ENCODE data around the gene CCL20.
"Not testable (repeated sequence)": the region's sequence is repeated elsewhere in the genome, so short reads cannot be mapped to it uniquely, and the experiment has no call there.

CCL20 gene

GRCh38 chr2:227796045-227796711 lies 17.5 kb upstream of the CCL20 start:
- ATAC-seq: no peak
- no peak for TF ChIP-seq ZFP30 (CRISPR knock-in tag; IDR thresholded peaks at IDR 0.05)
- TF ChIP-seq TSHZ2 (CRISPR knock-in tag; IDR thresholded peaks at IDR 0.05): no peak
- TF ChIP-seq CSDC2 (CRISPR knock-in tag; IDR thresholded peaks at IDR 0.05): no peak
- no peak for TF ChIP-seq ZNF565 (CRISPR knock-in tag; conservative IDR thresholded peaks at IDR 0.05; ENCODE audit: low read depth)
- TF ChIP-seq PPARA (CRISPR knock-in tag; IDR thresholded peaks at IDR 0.05; ENCODE audit: borderline replicate concordance): no peak
- TF ChIP-seq, protein P1, sequence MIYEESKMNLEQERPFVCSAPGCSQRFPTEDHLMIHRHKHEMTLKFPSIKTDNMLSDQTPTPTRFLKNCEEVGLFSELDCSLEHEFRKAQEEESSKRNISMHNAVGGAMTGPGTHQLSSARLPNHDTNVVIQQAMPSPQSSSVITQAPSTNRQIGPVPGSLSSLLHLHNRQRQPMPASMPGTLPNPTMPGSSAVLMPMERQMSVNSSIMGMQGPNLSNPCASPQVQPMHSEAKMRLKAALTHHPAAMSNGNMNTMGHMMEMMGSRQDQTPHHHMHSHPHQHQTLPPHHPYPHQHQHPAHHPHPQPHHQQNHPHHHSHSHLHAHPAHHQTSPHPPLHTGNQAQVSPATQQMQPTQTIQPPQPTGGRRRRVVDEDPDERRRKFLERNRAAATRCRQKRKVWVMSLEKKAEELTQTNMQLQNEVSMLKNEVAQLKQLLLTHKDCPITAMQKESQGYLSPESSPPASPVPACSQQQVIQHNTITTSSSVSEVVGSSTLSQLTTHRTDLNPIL (CRISPR knock-in tag; IDR thresholded peaks at IDR 0.05; ENCODE audit: low read depth): no peak
- no peak for TF ChIP-seq BACH2 (CRISPR knock-in tag; IDR thresholded peaks at IDR 0.05; ENCODE audit: borderline replicate concordance)
- no peak for TF ChIP-seq TOX (CRISPR knock-in tag; IDR thresholded peaks at IDR 0.05; ENCODE audit: borderline replicate concordance)
- TF ChIP-seq ZNF70 (CRISPR knock-in tag; IDR thresholded peaks at IDR 0.05): no peak
- TF ChIP-seq ZC3H10 (CRISPR knock-in tag; IDR thresholded peaks at IDR 0.05): no peak

GRCh38 chr2:227796768-227797167 lies 16.9 kb upstream of the CCL20 start:
- ATAC-seq: not testable (repeated sequence)

- ATAC-seq: no peak
- TF ChIP-seq TCF4 (CRISPR knock-in tag; IDR thresholded peaks at IDR 0.05; ENCODE audit: borderline replicate concordance) (no peak), ZFP30 (CRISPR knock-in tag; IDR thresholded peaks at IDR 0.05) (no peak), TOX (CRISPR knock-in tag; IDR thresholded peaks at IDR 0.05; ENCODE audit: borderline replicate concordance) (no peak), TSHZ2 (CRISPR knock-in tag; IDR thresholded peaks at IDR 0.05) (no peak)
These were observed 14.4 kb upstream of the CCL20 start for GRCh38 chr2:227799202-227799601.

- no peak for ATAC-seq
- TF ChIP-seq BACH2 (CRISPR knock-in tag; IDR thresholded peaks at IDR 0.05; ENCODE audit: borderline replicate concordance) (no peak), ZFP30 (CRISPR knock-in tag; IDR thresholded peaks at IDR 0.05) (no peak), ZNF70 (CRISPR knock-in tag; IDR thresholded peaks at IDR 0.05) (no peak), CSRNP3 (CRISPR knock-in tag; IDR thresholded peaks at IDR 0.05) (no peak)
These were observed 10.8 kb upstream of the CCL20 start for GRCh38 chr2:227802882-227803281.

- TF ChIP-seq, protein P1 (CRISPR knock-in tag; IDR thresholded peaks at IDR 0.05; ENCODE audit: low read depth): no peak
- TF ChIP-seq ESRRG (CRISPR knock-in tag; IDR thresholded peaks at IDR 0.05) (no peak), CSRNP3 (CRISPR knock-in tag; IDR thresholded peaks at IDR 0.05) (no peak)
- ATAC-seq: peak; percentile 44; the same call in 2 of the 3 replicates
These were observed 8.7 kb upstream of the CCL20 start for GRCh38 chr2:227804975-227805374.

Measured in SK-N-SH treated with all-trans-retinoic acid at 6 μM for 48 hours (cell line).